Epidermal melanocyte (primary cell): ENCODE results near the gene DLGAP1.
A peak's percentile ranks its signal among the peaks of the same experiment; 100 is the strongest.

Experiments used
- DNase-seq: peaks from one replicate; pipeline ENCODE4 v3.0.0; 2011; ENCODE audit warnings: low spot score; ENCODE audit not compliant: insufficient read length

DLGAP1 gene

GRCh38 chr18:3791238-3791637 is 663.9 kb downstream of the DLGAP1 start:
- no peak for DNase-seq

GRCh38 chr18:3790703-3791102 is 664.4 kb downstream of the DLGAP1 start:
- no peak for DNase-seq

GRCh38 chr18:3789525-3789924 is 665.6 kb downstream of the DLGAP1 start:
- DNase-seq, result no peak

GRCh38 chr18:3784949-3785348 is 670.2 kb downstream of the DLGAP1 start:
- DNase-seq, result no peak

- no peak for DNase-seq
Measured at GRCh38 chr18:3782901-3783300, 672.2 kb downstream of the DLGAP1 start.

- DNase-seq, result no peak
Measured at GRCh38 chr18:3777719-3778118, 677.4 kb downstream of the DLGAP1 start.

GRCh38 chr18:3777122-3777521 is 678.0 kb downstream of the DLGAP1 start:
- DNase-seq, result no peak

GRCh38 chr18:3775996-3776395 is 679.1 kb downstream of the DLGAP1 start:
- no peak for DNase-seq

- DNase-seq, result no peak
Measured at GRCh38 chr18:3773303-3773702, 681.8 kb downstream of the DLGAP1 start.

- peak; percentile 71 for DNase-seq
Measured at GRCh38 chr18:3771121-3771971, 683.8 kb downstream of the DLGAP1 start.

- DNase-seq, result no peak
Measured at GRCh38 chr18:3761266-3761665, 693.8 kb downstream of the DLGAP1 start.

GRCh38 chr18:3760741-3761140 is 694.4 kb downstream of the DLGAP1 start:
- no peak for DNase-seq

- DNase-seq, result no peak
Measured at GRCh38 chr18:3759099-3759498, 696.0 kb downstream of the DLGAP1 start.

- DNase-seq, result no peak
Measured at GRCh38 chr18:3758531-3758930, 696.6 kb downstream of the DLGAP1 start.

- DNase-seq, result no peak
Measured at GRCh38 chr18:3757361-3757760, 697.7 kb downstream of the DLGAP1 start.

- no peak for DNase-seq
Measured at GRCh38 chr18:3753106-3753505, 702.0 kb downstream of the DLGAP1 start.

GRCh38 chr18:3748086-3748485 is 707.0 kb downstream of the DLGAP1 start:
- DNase-seq, result no peak

- DNase-seq, result no peak
Measured at GRCh38 chr18:3747176-3747973, 707.7 kb downstream of the DLGAP1 start.

- DNase-seq, result no peak
Measured at GRCh38 chr18:3742541-3742940, 712.6 kb downstream of the DLGAP1 start.

- no peak for DNase-seq
Measured at GRCh38 chr18:3741333-3741732, 713.8 kb downstream of the DLGAP1 start.

- no peak for DNase-seq
Measured at GRCh38 chr18:3728704-3729437, 726.2 kb downstream of the DLGAP1 start.

GRCh38 chr18:3727274-3727673 is 727.8 kb downstream of the DLGAP1 start:
- DNase-seq, result no peak
